Neural cell (in vitro differentiated cells): ENCODE measurements around the gene GAL3ST3.

Source experiments
- CTCF ChIP-seq: fragments of 450-650 bp; IDR thresholded peaks from 2 replicates; pipeline ENCODE4 v1.5.1; 2014; ENCODE audit warnings: antibody characterized with exemption, mild to moderate bottlenecking, moderate library complexity; ENCODE audit not compliant: poor library complexity, severe bottlenecking
- EP300 ChIP-seq: fragments of 450-650 bp; conservative IDR thresholded peaks from 2 replicates; pipeline ENCODE4 v1.6.1; 2014; ENCODE audit warnings: antibody characterized with exemption, mild to moderate bottlenecking, moderate library complexity; ENCODE audit not compliant: poor library complexity, severe bottlenecking
- EZH2 ChIP-seq: fragments of 200-600, 300-800 bp; shearing (Covaris generic), sonication (generic); IDR thresholded peaks from 2 replicates; pipeline ENCODE4 v1.6.1; 2014; ENCODE audit warnings: antibody characterized with exemption, low read length, borderline replicate concordance, mild to moderate bottlenecking; ENCODE audit not compliant: insufficient read depth, poor library complexity, severe bottlenecking
- RAD21 ChIP-seq: fragments of 450-650 bp; conservative IDR thresholded peaks from 2 replicates; pipeline ENCODE4 v1.6.1; 2014; ENCODE audit warnings: antibody characterized with exemption, mild to moderate bottlenecking, moderate library complexity
- TF ChIP-seq, protein P1 (sequence below): IDR thresholded peaks from 2 replicates; pipeline ENCODE4 v1.6.1; 2012; ENCODE audit warnings: borderline replicate concordance

GRCh38 chr11:66048547-66049323 is at the start of gene GAL3ST3:
- no peak for TF ChIP-seq EP300
- no peak for TF ChIP-seq CTCF
- no peak for TF ChIP-seq EZH2
- TF ChIP-seq, protein P1, sequence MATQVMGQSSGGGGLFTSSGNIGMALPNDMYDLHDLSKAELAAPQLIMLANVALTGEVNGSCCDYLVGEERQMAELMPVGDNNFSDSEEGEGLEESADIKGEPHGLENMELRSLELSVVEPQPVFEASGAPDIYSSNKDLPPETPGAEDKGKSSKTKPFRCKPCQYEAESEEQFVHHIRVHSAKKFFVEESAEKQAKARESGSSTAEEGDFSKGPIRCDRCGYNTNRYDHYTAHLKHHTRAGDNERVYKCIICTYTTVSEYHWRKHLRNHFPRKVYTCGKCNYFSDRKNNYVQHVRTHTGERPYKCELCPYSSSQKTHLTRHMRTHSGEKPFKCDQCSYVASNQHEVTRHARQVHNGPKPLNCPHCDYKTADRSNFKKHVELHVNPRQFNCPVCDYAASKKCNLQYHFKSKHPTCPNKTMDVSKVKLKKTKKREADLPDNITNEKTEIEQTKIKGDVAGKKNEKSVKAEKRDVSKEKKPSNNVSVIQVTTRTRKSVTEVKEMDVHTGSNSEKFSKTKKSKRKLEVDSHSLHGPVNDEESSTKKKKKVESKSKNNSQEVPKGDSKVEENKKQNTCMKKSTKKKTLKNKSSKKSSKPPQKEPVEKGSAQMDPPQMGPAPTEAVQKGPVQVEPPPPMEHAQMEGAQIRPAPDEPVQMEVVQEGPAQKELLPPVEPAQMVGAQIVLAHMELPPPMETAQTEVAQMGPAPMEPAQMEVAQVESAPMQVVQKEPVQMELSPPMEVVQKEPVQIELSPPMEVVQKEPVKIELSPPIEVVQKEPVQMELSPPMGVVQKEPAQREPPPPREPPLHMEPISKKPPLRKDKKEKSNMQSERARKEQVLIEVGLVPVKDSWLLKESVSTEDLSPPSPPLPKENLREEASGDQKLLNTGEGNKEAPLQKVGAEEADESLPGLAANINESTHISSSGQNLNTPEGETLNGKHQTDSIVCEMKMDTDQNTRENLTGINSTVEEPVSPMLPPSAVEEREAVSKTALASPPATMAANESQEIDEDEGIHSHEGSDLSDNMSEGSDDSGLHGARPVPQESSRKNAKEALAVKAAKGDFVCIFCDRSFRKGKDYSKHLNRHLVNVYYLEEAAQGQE = no peak
- TF ChIP-seq RAD21 = no peak
